ENCODE data around the gene CFAP161.

Gene CFAP161, protein sequence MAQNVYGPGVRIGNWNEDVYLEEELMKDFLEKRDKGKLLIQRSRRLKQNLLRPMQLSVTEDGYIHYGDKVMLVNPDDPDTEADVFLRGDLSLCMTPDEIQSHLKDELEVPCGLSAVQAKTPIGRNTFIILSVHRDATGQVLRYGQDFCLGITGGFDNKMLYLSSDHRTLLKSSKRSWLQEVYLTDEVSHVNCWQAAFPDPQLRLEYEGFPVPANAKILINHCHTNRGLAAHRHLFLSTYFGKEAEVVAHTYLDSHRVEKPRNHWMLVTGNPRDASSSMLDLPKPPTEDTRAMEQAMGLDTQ

DNA sequence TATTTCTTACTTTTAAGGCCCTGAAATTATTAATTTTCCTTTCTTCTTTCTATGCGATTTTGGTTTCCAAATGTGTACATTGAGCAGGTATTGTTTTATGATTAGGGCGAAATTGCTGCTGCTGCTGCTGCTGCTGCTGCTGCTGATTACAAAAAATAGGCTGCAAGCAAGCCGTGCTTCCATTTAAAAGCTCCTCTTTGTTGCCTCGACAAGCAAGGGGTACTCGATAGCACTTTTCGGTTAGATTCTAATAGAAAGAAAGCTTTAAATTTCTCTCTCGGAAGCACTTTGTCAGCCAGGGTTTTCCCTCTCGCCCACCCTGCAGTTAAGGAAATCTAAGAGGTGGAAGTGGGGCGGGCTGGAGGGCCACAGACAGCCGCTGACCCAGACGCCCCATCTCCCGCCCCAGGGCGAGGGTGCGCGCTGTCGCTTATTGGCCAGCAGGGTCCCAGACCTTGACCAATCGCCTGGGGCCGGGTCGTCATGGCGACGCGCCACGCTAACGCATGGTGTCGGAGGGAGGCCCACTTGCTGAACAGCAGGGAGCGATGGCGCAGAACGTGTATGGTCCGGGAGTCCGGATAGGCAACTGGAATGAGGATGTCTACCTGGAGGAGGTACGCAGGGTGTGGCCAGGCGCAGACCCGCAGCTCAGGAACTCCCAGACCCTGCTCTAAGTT is at the start of gene CFAP161:
Gene CFAP161, plus strand, starts transcription at position 489 of the 680 bp plus-strand sequence. Its CDS starts 60 bp downstream, at position 549.
- DNase-seq (ENCODE audit: low read depth) = peak; percentile 58

DNA sequence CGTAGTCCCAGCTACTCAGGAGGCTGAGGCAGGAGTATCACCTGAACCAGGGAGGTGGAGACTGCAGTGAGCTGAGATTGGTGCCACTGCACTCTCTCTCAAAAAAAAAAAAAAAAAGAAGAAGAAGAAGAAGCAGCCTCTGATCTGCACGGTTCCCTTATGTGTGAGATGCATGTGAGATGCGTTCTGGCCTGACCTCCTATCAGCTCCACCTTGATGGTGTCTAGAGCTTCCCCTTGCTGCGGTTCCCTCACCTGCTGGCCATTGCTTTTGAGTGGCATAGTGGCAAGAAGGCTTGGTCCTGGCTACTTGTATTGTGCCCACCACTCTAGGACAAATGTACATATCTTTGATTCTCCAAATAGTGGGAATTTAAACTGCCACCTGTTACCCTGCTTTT is 49.4 kb upstream of the CFAP161 start:
- DNase-seq (ENCODE audit: low read depth) = no peak

DNA sequence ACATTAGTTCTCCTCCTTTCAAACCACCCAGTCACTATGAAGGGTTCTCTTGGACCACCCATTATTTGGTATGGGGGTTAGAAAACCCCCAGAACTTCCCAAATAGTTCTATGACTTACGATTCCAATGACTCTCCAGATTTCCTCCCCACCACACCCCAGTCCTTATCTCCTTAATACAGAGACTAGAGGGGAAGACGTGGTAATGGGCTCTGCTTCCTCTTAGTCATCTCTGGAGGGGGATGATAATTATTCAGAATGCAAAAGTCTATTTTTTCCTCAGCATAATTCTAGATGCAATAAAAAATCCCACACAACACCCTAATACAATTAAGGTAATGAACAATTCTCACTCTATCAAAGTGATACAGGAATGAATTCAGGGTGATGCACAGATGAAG is 48.9 kb upstream of the CFAP161 start:
- no peak for DNase-seq (ENCODE audit: low read depth)

DNA sequence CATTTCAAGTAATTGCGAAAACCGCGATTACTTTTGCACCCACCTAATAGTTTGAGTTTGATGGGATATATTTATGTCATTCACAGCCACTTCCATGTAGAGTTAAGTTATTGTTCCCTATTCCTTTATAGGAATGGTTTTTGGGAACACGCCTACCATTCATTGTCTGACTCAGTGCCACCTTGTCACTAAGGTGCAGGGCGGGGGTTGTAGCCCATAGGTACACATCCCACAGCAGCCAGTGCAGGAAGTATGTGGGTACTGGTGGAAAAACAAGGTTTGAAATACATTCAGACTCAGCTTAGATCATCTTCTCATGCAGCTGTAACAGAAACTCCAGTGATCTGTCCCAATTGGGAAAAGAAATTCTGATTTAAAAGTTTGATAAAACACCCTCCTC is 48.2 kb upstream of the CFAP161 start:
- no peak for DNase-seq (ENCODE audit: low read depth)

DNA sequence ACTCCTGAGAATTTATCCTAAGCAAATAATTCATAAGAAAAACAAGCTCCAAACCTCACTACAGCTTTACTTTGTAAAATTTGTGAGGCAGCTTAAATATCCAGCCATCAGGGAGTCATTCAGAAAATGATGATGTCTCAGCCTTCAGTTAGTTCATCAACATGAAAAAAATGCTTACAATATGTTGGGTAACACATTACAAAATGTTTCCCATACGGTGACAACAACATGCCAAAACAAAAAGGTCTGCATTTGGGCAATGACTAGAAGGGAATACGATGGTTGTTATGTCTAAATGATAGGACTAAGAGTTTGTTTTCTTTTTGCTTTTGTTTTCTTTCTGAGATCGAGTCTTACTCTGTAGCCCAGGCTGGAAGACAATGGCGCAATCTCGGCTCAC is 47.0 kb upstream of the CFAP161 start:
- peak; percentile 7 for DNase-seq (ENCODE audit: low read depth)

DNA sequence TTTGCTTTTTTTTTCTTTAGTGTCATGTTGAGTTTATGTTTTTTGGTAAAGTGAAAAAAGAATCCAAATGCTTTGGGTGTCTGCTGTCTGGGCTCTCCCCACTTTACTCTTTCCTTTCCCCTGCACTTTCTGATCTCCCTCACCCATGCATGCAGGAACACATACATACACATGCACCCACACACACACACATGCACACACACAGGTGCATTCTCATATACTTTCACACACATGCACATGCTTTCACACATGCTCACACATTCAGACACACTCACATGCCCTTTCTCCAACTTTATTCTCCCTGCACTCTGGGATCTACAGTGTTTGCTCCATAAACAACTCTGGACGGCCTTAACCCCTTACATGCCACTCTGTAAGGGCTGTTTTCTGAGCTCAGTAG is 46.4 kb upstream of the CFAP161 start:
- no peak for DNase-seq (ENCODE audit: low read depth)

DNA sequence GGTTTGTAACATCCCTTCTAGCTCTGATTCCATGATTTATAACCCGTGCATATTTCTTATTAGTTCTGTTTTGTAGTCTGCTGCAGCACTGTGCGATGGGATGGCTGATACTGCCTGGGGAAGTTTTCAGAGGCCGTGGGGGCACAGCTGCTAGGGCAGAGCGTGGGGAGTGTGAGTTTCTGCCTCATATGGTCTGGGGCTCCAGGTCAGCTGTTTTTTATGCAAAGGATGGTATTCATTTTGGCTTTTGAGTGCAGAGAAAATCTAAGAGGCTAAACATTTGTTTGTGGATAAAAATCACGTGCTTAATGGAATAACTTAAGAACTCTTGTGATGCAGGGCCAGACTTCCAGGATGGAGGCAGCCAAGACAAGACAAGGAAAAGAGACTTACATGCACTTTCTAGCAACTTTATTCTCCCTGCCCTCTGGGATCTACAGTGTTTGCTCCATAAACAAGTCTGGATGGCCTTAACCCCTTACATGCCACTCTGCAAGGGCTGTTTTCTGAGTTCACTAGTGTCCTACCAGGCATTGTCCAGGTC is 45.5 kb upstream of the CFAP161 start:
- no peak for DNase-seq (ENCODE audit: low read depth)

DNA sequence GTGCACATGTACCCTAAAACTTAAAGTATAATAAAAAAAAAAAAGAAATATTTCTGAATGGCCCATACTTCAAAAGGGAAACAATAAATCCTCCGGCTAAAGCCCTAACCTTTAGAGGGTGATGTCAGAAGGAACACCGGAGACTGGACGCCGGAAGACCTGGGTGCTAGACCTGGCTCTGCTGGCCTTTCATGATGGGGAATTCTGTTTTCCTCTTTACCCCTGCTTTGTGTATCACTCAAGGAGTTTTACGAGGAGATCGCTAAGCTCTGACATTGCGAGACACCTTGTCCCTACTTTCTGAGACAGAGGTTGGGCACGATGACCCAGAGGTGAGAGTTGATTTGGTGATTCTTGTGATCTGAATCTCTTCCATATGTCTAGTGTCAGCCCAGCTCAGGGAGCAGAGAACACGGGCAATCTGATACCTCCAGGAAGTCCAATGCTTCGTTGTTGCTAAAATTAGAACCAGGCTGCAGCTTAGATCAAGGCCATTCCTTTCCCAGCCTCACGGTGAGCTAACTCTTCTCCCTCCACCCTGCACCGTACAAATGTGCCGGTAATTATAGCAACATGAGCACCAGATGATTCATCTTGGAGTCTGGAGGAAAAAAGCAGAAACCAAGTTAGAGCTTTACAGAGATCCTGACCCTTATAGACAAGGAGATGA is 42.0 kb upstream of the CFAP161 start:
- peak; percentile 88 for DNase-seq (ENCODE audit: low read depth)

DNA sequence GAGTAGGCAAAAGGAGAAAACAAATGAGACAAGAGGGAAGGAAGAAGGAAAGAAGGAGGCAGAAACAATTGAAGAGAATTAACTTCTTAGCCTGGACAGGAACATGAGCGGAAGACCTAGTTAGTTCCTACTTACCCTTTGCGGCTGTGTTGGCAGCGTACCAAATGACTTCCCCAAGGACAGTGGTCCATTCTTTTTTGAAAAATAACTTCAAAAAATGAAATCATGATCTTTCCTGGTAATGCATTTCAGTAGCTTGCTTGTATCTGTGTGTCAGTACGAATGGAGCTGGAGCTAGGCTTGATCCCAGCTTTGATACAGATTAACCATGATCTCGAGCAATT is 41.5 kb upstream of the CFAP161 start:
- no peak for DNase-seq (ENCODE audit: low read depth)

DNA sequence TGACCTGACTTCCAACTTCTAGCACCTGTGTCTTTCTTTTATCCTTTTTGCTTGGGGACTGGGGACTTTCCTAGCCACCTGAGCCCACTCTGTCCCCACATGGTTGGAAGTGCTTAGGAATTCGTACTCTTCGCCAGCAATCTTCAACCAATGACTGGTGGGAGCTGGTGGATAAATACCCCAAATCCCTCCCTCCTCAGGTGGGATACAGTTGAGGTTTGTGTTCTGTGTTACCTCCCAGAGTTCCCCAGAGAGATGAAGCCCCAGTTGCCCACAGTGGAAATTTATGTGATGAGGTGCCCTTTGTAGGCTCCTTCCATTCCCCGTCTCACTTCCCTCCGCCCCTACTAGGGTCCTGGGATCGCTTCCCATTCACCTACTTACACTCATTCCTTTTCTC is 40.1 kb upstream of the CFAP161 start:
- no peak for DNase-seq (ENCODE audit: low read depth)

DNA sequence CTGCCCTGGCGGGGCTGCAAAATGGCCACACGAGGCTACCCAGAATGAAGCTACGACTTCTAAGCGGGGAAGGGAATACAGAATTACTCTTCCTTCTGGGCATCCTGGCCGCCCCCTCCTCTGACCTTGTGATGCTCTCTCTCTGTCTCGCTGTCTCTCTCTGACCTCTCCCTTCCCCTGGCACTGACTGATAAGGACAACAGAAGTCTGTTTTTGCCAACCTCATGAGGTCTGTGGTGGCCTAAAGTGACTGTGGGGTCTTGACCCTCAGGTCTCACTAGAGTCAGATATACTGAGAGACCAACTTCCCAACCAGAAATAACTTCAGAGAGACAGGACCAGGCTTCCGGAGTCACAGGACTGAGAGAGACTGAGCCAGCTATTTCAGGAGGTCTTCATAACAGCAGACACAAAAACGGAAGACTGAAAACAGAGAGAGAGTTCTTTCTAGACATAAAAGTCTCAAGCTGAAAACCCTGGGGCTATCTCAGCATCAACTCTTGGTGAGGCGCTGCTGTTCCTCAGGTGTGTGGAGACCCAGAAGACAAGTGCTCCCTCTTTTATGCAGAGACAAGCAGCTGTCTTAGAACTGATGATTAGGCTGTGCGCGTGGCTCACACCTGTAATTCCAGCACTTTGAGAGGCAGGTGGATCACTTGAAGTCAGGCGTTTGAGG is 38.2 kb upstream of the CFAP161 start:
- DNase-seq (ENCODE audit: low read depth) = no peak

DNA sequence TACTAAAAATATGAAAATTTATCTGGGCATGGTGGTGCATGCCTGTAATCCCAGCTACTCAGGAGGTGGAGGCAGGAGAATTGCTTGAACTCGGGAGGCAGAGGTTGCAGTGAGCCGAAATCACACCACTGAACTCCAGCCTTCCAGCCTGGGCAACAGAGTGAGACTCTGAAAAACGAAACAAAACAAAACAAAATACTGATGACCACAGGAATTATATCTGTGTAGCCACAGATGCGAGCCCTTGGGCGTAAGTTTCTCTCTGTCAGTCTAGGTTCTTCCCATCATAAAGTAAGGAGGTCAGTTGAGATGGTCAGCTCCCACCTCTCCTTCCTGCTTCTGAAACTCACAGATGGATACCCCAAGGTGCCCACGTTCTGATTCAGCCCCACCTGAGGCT is 37.7 kb upstream of the CFAP161 start:
- DNase-seq (ENCODE audit: low read depth) = no peak

DNA sequence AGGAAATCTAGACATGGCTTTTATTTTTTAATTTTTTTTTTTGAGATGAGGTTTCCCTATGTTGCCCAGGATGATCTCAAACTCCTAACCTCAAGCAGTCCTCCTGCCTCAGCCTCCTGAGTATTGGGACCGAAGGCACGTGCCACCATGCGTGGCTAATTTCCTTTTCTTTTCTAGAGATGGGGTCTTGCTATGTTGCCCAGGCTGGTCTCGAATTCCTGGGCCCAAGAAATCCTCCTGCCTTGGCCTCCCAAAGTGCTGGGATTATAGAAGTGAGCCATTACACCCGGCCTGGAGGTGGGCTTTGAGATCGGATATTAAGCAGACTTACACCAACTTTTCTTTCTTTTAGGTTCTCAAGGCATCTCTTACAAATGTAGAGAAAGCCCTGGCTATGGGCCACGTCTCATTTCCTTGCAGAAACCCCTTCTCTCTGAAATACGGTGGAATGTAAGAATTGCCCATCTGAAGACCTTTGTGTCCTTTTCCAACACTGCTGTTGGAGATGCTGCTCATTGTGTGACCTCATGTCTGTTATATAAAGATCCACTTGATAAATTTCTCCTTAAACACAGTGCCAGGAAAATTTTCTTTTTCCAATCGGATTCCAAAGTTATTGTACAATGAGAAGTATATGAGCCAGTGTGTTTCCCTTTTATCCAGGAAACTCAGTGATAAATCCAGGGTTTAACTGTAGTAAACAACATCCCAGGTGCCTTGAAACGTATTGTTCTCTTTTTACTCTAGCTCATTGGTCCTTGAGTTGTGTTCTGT is 36.8 kb upstream of the CFAP161 start:
- DNase-seq (ENCODE audit: low read depth) = no peak

DNA sequence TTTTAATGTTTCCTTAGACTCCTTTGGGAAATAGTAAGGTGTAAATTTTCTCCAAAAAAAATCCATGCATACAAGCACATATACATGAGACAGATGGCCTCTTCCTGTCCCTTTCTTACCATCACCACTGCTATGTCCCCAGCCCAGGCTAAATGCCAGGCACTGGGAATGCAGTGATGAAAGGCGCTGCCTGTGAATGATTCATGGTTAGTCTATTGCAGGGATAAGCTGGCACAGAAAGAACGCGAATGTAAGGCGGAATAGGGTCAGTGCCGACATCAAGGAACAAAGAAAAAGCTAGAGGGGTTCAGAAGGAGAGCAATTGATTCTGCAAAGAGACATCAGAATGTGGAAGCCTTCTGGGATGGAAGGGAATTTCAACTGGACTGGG is 36.2 kb upstream of the CFAP161 start:
- DNase-seq (ENCODE audit: low read depth) = peak; percentile 5

DNA sequence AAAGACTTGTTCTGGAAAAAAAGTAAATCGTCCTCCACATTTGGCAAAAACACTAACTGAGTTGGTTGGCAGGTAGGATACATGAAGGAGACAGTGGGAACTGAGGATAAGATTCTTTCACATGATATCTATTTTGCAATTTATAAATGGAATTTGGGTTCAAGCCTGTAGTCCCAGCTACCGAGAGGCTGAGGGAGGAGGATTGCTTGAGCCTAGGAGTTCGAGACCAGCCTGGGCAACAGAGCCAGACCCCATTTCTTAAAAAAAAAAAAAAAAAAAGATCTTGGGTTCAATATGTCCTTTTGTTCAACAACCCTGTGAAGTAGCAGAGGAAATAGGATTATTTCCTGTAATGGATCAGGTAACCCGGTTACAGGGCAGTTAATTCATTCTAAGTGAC is 35.7 kb upstream of the CFAP161 start:
- no peak for DNase-seq (ENCODE audit: low read depth)

DNA sequence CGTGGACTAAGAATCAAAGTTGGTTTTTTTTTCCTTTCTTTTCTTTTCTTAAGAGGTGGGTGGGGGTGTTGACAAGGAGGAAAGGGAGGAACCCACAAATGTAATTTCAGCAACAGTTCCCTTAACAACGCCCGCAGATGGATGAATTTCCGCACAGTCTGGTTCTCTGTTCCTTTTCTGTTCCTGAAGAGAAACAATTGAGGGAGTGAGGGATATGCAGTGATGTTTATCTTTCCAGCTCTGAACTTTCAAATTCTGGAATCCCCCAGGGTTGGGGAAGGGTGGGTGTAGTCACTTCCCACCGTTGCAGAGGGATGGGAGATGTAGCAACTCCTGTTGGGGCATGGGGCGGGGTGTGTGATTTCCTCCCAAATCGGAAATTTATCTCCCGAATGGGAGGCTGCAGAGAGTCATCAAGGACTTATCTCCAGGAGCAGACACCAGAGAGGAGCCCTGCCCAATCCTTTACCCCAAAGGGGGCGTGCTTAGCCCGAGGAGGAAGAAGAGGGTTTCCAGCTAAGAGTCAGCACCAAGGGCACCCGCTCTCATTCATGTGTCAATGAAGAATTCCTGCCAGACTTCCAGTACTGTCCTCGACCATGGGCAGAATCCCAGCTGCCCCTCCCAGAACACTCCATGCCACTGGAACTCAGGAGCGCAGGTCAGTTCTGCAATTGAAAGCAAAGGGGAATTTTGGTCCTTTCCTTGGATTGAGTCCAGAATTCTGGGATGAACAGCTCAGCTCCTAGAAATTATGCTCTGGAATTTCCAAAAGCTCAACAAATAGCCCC is 35.0 kb upstream of the CFAP161 start:
- DNase-seq (ENCODE audit: low read depth) = no peak

DNA sequence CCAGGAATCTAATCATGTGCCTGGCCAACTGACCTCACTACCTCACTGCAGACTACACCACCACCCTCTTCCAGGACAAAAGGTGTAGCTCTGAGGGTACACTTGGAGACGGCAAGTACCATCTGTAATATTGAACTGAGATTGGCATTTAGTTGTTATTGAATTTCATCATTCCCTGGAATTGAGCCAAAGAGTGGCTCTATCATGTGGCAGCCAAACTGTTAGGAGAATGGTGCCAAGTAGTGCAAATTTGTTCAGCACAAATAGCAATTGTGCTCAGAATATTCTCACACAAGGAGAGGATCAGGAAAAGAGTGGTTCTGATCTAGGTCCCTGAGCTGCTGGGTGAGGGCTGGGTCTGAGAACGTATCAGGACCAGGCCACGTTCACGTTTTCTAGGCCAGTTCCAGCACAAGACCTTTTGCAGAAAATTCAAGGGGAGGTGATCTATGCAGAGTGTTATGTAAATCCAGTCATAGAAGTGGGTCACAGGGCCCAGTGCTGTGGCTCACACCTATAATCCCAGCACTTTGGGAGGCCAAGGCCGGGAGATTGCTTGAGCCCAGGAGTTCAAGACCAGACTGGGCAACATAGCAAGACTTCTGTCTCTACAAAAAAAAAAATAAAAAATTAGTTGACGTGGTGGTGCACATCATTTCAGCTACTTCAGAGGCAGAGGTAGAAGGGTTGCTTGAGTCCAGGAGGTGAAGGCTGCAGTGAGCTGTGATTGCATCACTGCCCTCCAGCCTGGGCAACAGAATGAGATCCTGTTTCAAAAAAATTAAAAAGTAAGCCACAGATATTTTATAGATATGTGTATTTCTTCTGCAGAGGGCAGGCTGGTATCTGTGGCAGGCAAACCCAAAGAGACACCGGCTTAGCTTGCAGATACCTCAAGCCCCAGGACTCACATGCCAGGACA is 31.9 kb upstream of the CFAP161 start:
- DNase-seq (ENCODE audit: low read depth) = no peak

DNA sequence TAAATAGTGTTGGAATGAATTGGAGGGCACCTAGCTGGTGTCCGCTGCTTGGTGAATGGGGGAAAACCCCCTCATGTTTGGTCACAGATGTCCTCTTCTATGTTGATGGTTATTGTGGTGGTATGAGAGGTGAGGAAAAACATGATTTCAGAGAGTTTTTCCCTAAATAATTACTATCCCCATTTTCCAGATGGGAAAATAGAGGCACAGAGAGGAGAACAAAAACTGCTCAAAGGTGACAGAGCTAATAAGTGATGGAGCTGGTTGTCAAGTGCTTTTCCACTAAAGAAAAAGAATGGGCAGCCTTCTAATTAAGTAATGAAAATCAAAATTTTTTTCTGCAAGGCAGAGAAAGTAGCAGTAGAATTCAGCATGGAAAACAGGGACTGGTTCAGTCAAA is 30.2 kb upstream of the CFAP161 start:
- DNase-seq (ENCODE audit: low read depth) = no peak

DNA sequence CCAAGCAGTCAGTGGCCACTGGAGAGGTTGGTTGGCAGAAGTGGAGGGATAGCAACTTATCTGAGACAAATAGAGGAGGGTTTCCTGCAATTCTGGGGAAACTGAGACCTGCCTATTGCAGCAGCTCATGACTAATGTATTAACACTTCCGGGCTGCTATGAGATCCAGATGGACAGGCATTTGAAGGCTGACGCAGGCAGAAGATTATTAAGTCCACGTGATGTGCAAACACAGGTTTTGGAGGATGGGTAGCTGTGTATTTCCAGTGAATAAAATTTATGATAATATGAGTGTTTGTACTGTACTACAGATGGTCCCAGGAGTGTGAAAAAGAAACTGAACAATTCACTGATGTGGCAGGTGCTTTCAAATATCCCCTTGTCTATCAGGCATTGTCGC is 28.5 kb upstream of the CFAP161 start:
- no peak for DNase-seq (ENCODE audit: low read depth)

DNA sequence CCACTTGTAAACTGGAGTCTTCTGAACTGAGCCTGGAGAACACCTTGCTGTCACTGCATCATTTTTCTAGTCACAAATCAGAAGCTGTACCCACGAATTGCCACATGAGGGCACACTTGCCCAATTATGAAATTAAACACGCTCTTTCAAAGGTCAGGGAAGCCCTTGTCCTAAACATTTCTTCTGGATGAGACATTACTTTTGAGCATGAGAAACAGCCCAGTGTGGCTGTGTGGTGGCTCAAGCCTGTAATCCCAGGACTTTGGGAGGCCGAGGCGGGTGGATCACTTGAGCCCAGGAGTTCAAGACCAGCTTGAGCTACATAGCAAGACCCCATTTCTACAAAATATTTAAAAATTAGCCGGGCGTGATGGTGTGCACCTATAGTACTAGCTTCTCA is 27.5 kb upstream of the CFAP161 start:
- DNase-seq (ENCODE audit: low read depth) = peak; percentile 80
